Measurements from ENCODE around the gene GLI3.
A peak's percentile ranks its signal among the peaks of the same experiment; 100 is the strongest.

The GLI3 gene

GRCh38 chr7:42156291-42156865 lies 80.6 kb downstream of the GLI3 start:
- H3K4me3 ChIP-seq (ENCODE audit: low read length): no peak overlapping the region
- H2AFZ ChIP-seq (ENCODE audit: low read depth, low read length): no peak overlapping the region
- H3K36me3 ChIP-seq (ENCODE audit: insufficient read depth, low read length): no peaks in the 10 kb centered on the region
- no peaks in the 10 kb centered on the region for H3K9me3 ChIP-seq (ENCODE audit: low read length)
- no peaks in the 10 kb centered on the region for H3K27me3 ChIP-seq (ENCODE audit: insufficient read depth, low read length)
- peaks cover 59% of the 10 kb centered on the region for H3K4me1 ChIP-seq (ENCODE audit: insufficient read depth, low read length)

DNA sequence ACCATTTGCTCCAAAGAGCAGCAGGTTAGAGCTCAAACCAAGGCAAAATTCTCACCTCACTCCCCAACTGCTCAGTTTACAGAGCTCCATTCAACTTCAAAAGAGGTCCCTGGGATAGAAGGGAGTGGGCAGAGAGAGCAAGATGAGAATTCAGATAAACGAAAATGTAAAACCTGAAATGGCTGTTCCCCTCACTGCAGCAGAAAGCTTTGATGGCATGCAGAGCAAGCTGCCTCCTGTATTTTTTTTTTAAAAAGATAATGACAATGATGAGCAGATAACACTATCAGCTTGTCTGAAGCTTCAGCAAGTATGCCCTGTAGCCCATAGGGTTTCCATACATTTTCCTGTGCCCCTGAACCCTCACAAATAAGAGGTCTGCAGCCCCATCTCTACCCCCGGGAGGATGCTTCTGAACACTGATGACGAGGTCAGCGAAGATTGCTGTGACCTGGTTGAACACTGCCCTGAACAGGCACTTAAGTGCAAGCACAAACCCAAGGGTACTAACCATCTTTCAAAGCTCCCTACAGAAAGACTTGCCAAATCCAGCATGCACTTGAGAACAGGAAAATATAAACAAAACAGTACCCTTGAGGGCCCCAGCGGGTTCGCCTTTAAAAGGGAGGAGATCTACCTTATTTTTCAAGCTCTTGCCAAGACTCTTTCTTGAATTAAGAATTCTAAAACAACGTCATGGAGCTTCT lies 81.3 kb downstream of the GLI3 start:
- peaks cover 65% of the 10 kb centered on the region for H3K4me1 ChIP-seq (ENCODE audit: insufficient read depth, low read length)
- H2AFZ ChIP-seq (ENCODE audit: low read depth, low read length): no peak overlapping the region
- no peaks in the 10 kb centered on the region for H3K27me3 ChIP-seq (ENCODE audit: insufficient read depth, low read length)

GRCh38 chr7:42154173-42154572 lies 82.8 kb downstream of the GLI3 start:
- H3K4me3 ChIP-seq (ENCODE audit: low read length): no peak overlapping the region

More for the DNA sequence above, 81.3 kb downstream of the GLI3 start:
- no peaks in the 10 kb centered on the region for H3K9me3 ChIP-seq (ENCODE audit: low read length)
- H3K4me3 ChIP-seq (ENCODE audit: low read length): no peak overlapping the region
- no peaks in the 10 kb centered on the region for H3K36me3 ChIP-seq (ENCODE audit: insufficient read depth, low read length)

DNA sequence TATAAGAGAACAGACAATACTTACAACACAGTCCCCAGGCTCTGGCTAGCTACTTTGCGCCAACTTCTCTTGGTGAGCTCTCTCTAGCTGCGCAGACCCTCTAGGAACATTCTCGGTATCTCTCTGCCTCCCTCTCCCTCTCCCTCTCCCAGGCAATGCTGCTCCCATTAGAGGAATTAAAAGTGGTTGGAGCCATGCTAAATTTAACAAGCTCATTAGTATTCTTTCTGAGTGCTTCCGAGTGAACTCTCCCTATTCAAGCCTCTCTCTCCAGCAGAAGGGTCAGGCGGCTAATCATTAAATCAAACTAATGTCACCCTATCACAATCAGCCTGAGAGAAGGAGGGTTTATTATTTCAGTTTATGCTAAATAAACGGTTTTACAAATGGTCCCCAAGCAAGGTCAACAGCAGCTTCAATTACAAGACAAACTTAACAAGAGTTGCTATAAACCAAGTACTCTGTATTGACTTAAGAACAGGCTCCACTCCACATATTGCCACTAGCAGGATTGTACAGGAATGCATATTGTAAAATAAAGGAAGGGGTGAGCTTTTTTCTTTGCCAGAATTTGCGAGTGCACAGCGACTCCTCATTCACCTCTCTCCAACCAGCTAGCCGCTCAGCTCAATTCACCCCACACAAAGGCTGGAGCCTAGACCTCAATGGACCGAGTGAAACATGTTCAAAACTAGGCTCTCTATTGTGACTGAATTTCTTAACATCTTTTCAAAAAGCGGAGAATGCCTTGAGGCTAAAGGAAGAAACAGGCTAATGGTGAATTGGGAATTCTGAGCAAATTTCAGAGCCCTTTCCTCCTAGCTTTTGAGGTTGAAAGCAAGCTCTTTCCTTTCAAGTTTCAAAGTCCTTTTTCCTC lies 84.4 kb downstream of the GLI3 start:
- peaks cover 90% of the 10 kb centered on the region for H3K4me1 ChIP-seq (ENCODE audit: insufficient read depth, low read length)
- H3K9me3 ChIP-seq (ENCODE audit: low read length): no peaks in the 10 kb centered on the region
- H3K4me3 ChIP-seq (ENCODE audit: low read length): peak overlapping the region; percentile 56
- H3K27me3 ChIP-seq (ENCODE audit: insufficient read depth, low read length): no peaks in the 10 kb centered on the region
- peaks cover 8% of the 10 kb centered on the region for H3K36me3 ChIP-seq (ENCODE audit: insufficient read depth, low read length)
- no peak overlapping the region for H2AFZ ChIP-seq (ENCODE audit: low read depth, low read length)

More at GRCh38 chr7:42154173-42154572, 82.8 kb downstream of the GLI3 start:
- no peaks in the 10 kb centered on the region for H3K27me3 ChIP-seq (ENCODE audit: insufficient read depth, low read length)
- H2AFZ ChIP-seq (ENCODE audit: low read depth, low read length): no peak overlapping the region
- no peaks in the 10 kb centered on the region for H3K9me3 ChIP-seq (ENCODE audit: low read length)
- peaks cover 81% of the 10 kb centered on the region for H3K4me1 ChIP-seq (ENCODE audit: insufficient read depth, low read length)
- H3K36me3 ChIP-seq (ENCODE audit: insufficient read depth, low read length): no peaks in the 10 kb centered on the region

DNA sequence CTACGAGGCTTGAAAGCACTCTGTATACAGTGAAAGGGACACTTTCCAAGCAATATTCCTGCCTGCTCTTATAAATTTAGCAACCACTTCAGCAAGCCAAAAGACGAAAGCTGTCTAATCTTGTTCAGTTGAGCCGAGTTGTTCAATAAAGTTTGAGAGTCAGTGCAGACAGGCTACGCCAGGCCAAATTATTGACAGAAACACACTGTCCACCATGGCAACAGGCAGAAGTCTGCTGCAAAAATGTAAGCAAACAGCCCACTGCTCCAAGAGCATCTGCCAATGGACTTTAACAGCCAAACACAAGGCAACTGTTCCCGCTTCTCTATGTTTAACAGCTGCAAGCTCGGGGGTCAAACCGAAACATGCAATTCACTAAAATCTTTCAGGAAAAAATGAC lies 85.7 kb downstream of the GLI3 start:
- no peaks in the 10 kb centered on the region for H3K9me3 ChIP-seq (ENCODE audit: low read length)
- peaks cover 81% of the 10 kb centered on the region for H3K4me1 ChIP-seq (ENCODE audit: insufficient read depth, low read length)
- no peaks in the 10 kb centered on the region for H3K27me3 ChIP-seq (ENCODE audit: insufficient read depth, low read length)
- H3K36me3 ChIP-seq (ENCODE audit: insufficient read depth, low read length): peaks cover 20% of the 10 kb centered on the region
- peak overlapping the region; percentile 56 for H3K4me3 ChIP-seq (ENCODE audit: low read length)
- no peak overlapping the region for H2AFZ ChIP-seq (ENCODE audit: low read depth, low read length)

- Histone ChIP-seq H3K4me3 (ENCODE audit: low read length) (no peak overlapping the region), H3K9me3 (ENCODE audit: low read length) (no peaks in the 10 kb centered on the region), H3K36me3 (ENCODE audit: insufficient read depth, low read length) (peaks cover 44% of the 10 kb centered on the region), H3K4me1 (ENCODE audit: insufficient read depth, low read length) (peaks cover 31% of the 10 kb centered on the region), H2AFZ (ENCODE audit: low read depth, low read length) (no peak overlapping the region), H3K27me3 (ENCODE audit: insufficient read depth, low read length) (no peaks in the 10 kb centered on the region)
Observed at GRCh38 chr7:42145539-42145938, 91.5 kb downstream of the GLI3 start.

DNA sequence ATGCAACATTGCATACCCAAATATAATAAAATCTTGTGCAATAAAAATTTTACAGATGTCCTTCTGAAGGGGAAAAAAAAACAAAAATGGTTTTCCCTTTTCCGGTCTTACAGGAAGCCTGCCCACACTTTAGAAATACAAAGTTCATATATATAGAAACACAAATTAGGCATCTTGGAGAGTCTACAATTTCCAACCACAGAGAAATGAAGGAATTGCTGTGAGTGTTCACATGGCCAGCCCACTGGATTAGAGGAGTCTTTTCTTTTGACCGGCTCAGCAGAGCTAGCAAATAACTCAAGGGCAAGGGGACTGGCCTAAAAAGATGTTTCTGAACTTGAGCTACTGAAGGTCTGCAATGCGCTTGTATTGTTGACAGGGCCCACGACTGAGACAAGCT lies 92.4 kb downstream of the GLI3 start:
- Histone ChIP-seq H3K27me3 (ENCODE audit: insufficient read depth, low read length) (no peaks in the 10 kb centered on the region), H3K36me3 (ENCODE audit: insufficient read depth, low read length) (peaks cover 48% of the 10 kb centered on the region), H2AFZ (ENCODE audit: low read depth, low read length) (no peak overlapping the region), H3K9me3 (ENCODE audit: low read length) (no peaks in the 10 kb centered on the region), H3K4me1 (ENCODE audit: insufficient read depth, low read length) (peaks cover 22% of the 10 kb centered on the region), H3K4me3 (ENCODE audit: low read length) (no peak overlapping the region)

DNA sequence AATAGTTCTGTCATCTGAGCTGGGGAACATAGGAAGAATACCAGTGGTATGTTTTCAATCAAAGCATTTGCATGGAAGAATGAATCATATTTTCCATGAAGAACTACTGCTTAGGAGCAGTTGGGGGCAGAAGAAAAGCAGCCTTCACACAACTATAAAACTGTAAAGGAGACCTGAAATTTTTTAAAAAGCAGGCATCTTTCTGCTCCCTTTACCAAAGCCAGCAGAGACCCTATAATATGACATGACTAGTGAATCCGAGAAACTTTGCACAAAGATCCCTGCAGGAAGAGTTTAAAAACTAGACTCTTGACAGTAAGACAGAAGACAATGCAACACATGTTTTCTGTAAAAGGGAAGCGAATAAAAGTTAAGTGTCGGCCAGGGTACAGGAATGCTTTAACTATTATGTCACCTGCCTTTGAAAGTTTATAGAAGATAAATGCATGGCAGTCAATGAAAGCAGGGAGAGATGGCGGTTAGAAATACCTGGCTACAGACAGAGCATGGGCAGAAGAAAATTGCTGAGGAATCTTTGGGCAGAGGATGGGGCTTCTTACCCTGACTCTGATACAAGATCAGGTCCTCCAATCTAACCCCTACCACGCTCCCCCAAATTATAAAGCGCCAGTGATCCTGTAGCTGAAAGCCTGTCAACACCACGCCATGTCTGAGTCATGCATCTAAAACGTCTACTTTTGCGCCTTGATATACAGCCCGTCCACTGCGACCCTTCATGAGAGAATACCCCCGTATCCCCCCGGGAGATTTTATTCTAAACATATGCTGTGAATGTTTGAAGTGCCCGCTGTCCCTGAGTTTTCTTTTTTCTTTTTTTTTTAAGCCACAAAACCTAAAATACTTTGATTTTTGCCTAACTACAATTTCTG lies 93.1 kb downstream of the GLI3 start:
- Histone ChIP-seq H2AFZ (ENCODE audit: low read depth, low read length) (no peak overlapping the region), H3K27me3 (ENCODE audit: insufficient read depth, low read length) (no peaks in the 10 kb centered on the region), H3K36me3 (ENCODE audit: insufficient read depth, low read length) (peaks cover 48% of the 10 kb centered on the region), H3K4me3 (ENCODE audit: low read length) (no peak overlapping the region), H3K9me3 (ENCODE audit: low read length) (no peaks in the 10 kb centered on the region), H3K4me1 (ENCODE audit: insufficient read depth, low read length) (peaks cover 18% of the 10 kb centered on the region)

- peaks cover 41% of the 10 kb centered on the region for H3K36me3 ChIP-seq (ENCODE audit: insufficient read depth, low read length)
- no peak overlapping the region for H2AFZ ChIP-seq (ENCODE audit: low read depth, low read length)
- H3K4me3 ChIP-seq (ENCODE audit: low read length): no peak overlapping the region
- no peaks in the 10 kb centered on the region for H3K9me3 ChIP-seq (ENCODE audit: low read length)
- H3K4me1 ChIP-seq (ENCODE audit: insufficient read depth, low read length): peaks cover 19% of the 10 kb centered on the region
- H3K27me3 ChIP-seq (ENCODE audit: insufficient read depth, low read length): no peaks in the 10 kb centered on the region
Observed at GRCh38 chr7:42142089-42142488, 94.9 kb downstream of the GLI3 start.

DNA sequence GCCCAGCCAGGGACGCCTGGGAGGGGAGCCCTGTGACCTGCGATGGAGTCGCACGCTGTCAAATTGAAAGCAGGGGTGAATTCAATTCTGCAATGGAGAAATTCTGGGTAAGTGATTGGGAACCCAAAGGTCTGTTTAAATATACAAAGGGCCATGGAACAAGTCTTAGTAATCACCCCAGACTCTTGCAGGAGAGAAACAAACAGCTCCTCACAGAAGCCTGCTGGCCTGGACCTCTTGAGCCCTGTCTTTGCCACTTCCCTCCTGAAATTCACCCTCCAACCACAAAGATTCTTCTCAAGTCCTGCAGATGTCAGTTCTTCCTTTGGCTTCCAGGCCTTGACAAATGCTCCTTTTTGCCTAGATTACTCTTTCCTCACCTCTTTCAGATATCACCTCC lies 97.3 kb downstream of the GLI3 start:
- Histone ChIP-seq H3K9me3 (ENCODE audit: low read length) (no peaks in the 10 kb centered on the region), H3K4me1 (ENCODE audit: insufficient read depth, low read length) (peaks cover 24% of the 10 kb centered on the region), H3K27me3 (ENCODE audit: insufficient read depth, low read length) (no peaks in the 10 kb centered on the region), H2AFZ (ENCODE audit: low read depth, low read length) (no peak overlapping the region), H3K4me3 (ENCODE audit: low read length) (no peak overlapping the region), H3K36me3 (ENCODE audit: insufficient read depth, low read length) (peaks cover 29% of the 10 kb centered on the region)

- H3K36me3 ChIP-seq (ENCODE audit: insufficient read depth, low read length): peaks cover 27% of the 10 kb centered on the region
- H3K27me3 ChIP-seq (ENCODE audit: insufficient read depth, low read length): no peaks in the 10 kb centered on the region
- no peak overlapping the region for H2AFZ ChIP-seq (ENCODE audit: low read depth, low read length)
- H3K9me3 ChIP-seq (ENCODE audit: low read length): no peaks in the 10 kb centered on the region
- H3K4me3 ChIP-seq (ENCODE audit: low read length): no peak overlapping the region
- H3K4me1 ChIP-seq (ENCODE audit: insufficient read depth, low read length): peaks cover 28% of the 10 kb centered on the region
Observed at GRCh38 chr7:42138691-42139090, 98.3 kb downstream of the GLI3 start.

DNA sequence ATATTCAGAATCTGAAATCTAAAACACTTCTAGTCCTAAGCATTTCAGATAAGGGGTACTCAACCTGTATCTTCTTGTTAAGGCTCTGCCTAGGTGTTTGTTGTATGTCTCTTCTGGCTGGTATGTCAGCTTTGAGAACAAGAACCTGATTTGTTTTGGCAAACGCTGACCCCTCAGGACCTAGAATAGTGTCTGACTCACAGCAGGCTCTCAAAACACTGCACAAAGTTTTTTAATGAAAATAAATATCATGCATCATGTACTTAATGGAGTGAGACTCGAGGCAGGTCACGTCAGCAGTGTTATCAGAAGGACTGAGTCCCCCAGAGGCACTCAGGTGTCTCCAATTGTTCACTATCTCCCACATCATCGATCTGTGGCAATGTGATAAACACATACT lies 99.1 kb downstream of the GLI3 start:
- Histone ChIP-seq H3K27me3 (ENCODE audit: insufficient read depth, low read length) (no peaks in the 10 kb centered on the region), H2AFZ (ENCODE audit: low read depth, low read length) (no peak overlapping the region)

More for the DNA sequence above, 99.1 kb downstream of the GLI3 start:
- Histone ChIP-seq H3K4me1 (ENCODE audit: insufficient read depth, low read length) (peaks cover 23% of the 10 kb centered on the region), H3K36me3 (ENCODE audit: insufficient read depth, low read length) (peaks cover 27% of the 10 kb centered on the region), H3K4me3 (ENCODE audit: low read length) (no peak overlapping the region), H3K9me3 (ENCODE audit: low read length) (no peaks in the 10 kb centered on the region)

Data from neuron (in vitro differentiated cells).